ENCODE measurements around the gene PTDSS2. TPM values are rescaled to one million over a fixed set of nuclear protein-coding genes. Genes with fewer than 3 reads are reported as not detected.

Gene PTDSS2
- total and polyA plus RNA-seq, 9 of the 15 experiments (the other 6 are each of a cell fraction or from before 2014, with no cell fraction given) = 0.45 to 53.9 (median 17.2) TPM

GRCh38 chr11:449889-450808 is at the start of gene PTDSS2 (continued):
- TF ChIP-seq ZNF609 (CRISPR knock-in tag; IDR thresholded peaks at IDR 0.05; ENCODE audit: borderline replicate concordance) (peak; percentile 67; the same call in 1 of the 2 replicates), CHAMP1 (IDR thresholded peaks at IDR 0.05) (no peak), SAP30 (IDR thresholded peaks at IDR 0.05; ENCODE audit: borderline replicate concordance, insufficient read depth, low read depth, low read length, poor library complexity, severe bottlenecking) (peak; percentile 75), NFYB (IDR thresholded peaks at IDR 0.05; ENCODE audit: extremely low read depth, insufficient read length) (no peak), DEAF1 (CRISPR knock-in tag; IDR thresholded peaks at IDR 0.05) (no peak), TCF15 (CRISPR knock-in tag; IDR thresholded peaks at IDR 0.05) (no peak), POU5F1 (IDR thresholded peaks at IDR 0.05; ENCODE audit: borderline replicate concordance, low read depth, low read length, partially characterized antibody) (no peak), PHB (CRISPR knock-in tag; IDR thresholded peaks at IDR 0.05) (no peak), ZNF274 (IDR thresholded peaks at IDR 0.05; ENCODE audit: borderline replicate concordance, low read depth, low read length) (no peak), U2AF2 (optimal IDR thresholded peaks at IDR 0.05; ENCODE audit: low read depth, low read length) (no peak), SOX6 (IDR thresholded peaks at IDR 0.05) (0 out of 2 replicates have a peak, but pooled peaks have one; percentile 16), HNRNPL (IDR thresholded peaks at IDR 0.05; ENCODE audit: low read depth, low read length) (peak; percentile 47; the same call in 1 of the 2 replicates), LEF1 (IDR thresholded peaks at IDR 0.05) (no peak), ZNF431 (CRISPR knock-in tag; IDR thresholded peaks at IDR 0.05) (no peak), MTA3 (IDR thresholded peaks at IDR 0.05; ENCODE audit: borderline replicate concordance) (peak; percentile 90)
